ENCODE results near the gene TBC1D8. TPM values are rescaled to one million over a fixed set of nuclear protein-coding genes. Genes with fewer than 3 reads are reported as not detected.
A peak's percentile ranks its signal among the peaks of the same experiment; 100 is the strongest.

Gene TBC1D8
- total and polyA plus RNA-seq, 2 of the 13 experiments (the other 11 are each of a cell fraction or from before 2014, with no cell fraction given) = 45.1 to 95.4 TPM

GRCh38 chr2:101152272-101153076 is 1.3 kb upstream of the TBC1D8 start:
- peak; percentile 95 for FAIRE-seq
- intact Hi-C loops (cut with micrococcal nuclease; ENCODE audit: unreplicated experiment) = loop anchor here (1.0 to 2.0 kb wide), 3 partner anchors 52 to 140 kb away; no protein-coding TSS in a partner anchor
- TF ChIP-seq MTF2 (CRISPR knock-in tag; IDR thresholded peaks at IDR 0.05; ENCODE audit: borderline replicate concordance) (0 out of 2 replicates have a peak, but pooled peaks have one; percentile 22), ZSCAN30 (CRISPR knock-in tag; IDR thresholded peaks at IDR 0.05) (0 out of 2 replicates have a peak, but pooled peaks have one; percentile 40), ZKSCAN8 (CRISPR knock-in tag; IDR thresholded peaks at IDR 0.05; ENCODE audit: borderline replicate concordance) (peak; percentile 68; the same call in 1 of the 2 replicates), SP2 (CRISPR knock-in tag; IDR thresholded peaks at IDR 0.05) (0 out of 2 replicates have a peak, but pooled peaks have one; percentile 24), ZNF362 (CRISPR knock-in tag; IDR thresholded peaks at IDR 0.05; ENCODE audit: borderline replicate concordance) (peak; percentile 50; the same call in 1 of the 2 replicates), DZIP1 (CRISPR knock-in tag; IDR thresholded peaks at IDR 0.05) (no peak), ZNF782 (CRISPR knock-in tag; IDR thresholded peaks at IDR 0.05; ENCODE audit: borderline replicate concordance) (peak; percentile 78; the same call in 1 of the 2 replicates), PRDM10 (CRISPR knock-in tag; IDR thresholded peaks at IDR 0.05; ENCODE audit: low read depth) (peak; percentile 53; the same call in 1 of the 2 replicates), ZNF350 (CRISPR knock-in tag; IDR thresholded peaks at IDR 0.05; ENCODE audit: borderline replicate concordance, low read depth) (peak; percentile 70; the same call in 1 of the 2 replicates), ATF2 (CRISPR knock-in tag; IDR thresholded peaks at IDR 0.05) (no peak)

More at GRCh38 chr2:101152272-101153076, 1.3 kb upstream of the TBC1D8 start:
- Histone ChIP-seq H3K9me3 (ENCODE audit: low read length) (no peaks in the 10 kb centered on the region), H3K4me3 (replicated peaks in 1 of 3; ENCODE audit: insufficient read depth in 1 of 3, low read depth in 2 of 3, low read length in 3 of 3) (peak overlapping the region; percentile 67 to 74 (median 68)), H3K4me1 (ENCODE audit: insufficient read depth, low read length) (peaks cover 50% of the 10 kb centered on the region), H3K27ac (ENCODE audit: extremely low read length, insufficient read depth, low read length) (peak overlapping the region; percentile 33), H3K4me2 (ENCODE audit: low read depth, low read length) (peak overlapping the region; percentile 86), H3K27me3 (ENCODE audit: control insufficient read depth in 1 of 2, insufficient read depth in 2 of 2, low read length in 2 of 2) (no peaks in the 10 kb centered on the region; a peak in 1 of 5 replicates), H4K20me1 (ENCODE audit: insufficient read depth, low read length) (peaks cover 21% of the 10 kb centered on the region; the same call in 1 of the 2 replicates), H2AFZ (ENCODE audit: low read length) (peak overlapping the region; percentile 75), H3K36me3 (replicated peaks in 1 of 2; ENCODE audit: control insufficient read depth in 1 of 2, insufficient read depth in 2 of 2, low read length in 2 of 2) (no peaks in the 10 kb centered on the region; a peak in 1 of 5 replicates), H3K79me2 (ENCODE audit: insufficient read depth, low read length) (peaks cover 34% of the 10 kb centered on the region), H3K9ac (ENCODE audit: insufficient read depth, low read depth, low read length) (peak overlapping the region; percentile 50; the same call in 1 of the 2 replicates)
- ATAC-seq = peak; percentile 59
- BruUV-seq (replicated peaks) = no TSS peak
- in situ Hi-C loops (cut with HindIII; ENCODE audit: extremely low pct_ligation_motif_present, low pct_unique_long_range_greater_than_20kb) = loop anchor here (5.0 to 25.0 kb wide), 2 partner anchors 115 to 565 kb away; no protein-coding TSS in a partner anchor
- under 1% methylated on average over 21 of the region's 21 CpGs for WGBS (ENCODE audit: low lambda C conversion rate)
- ChIA-PET POLR2A (interaction anchor here (1.1 to 6.4 kb wide), 11 partner anchors 28 to 149 kb away, joined by 3 to 54 read pairs (median 15); partner anchors contain the start of gene RPL31), CTCF (ENCODE audit: low intra/inter-chr PET ratio, low total read pairs) (interaction anchor here (1.2 to 5.8 kb wide), 4 partner anchors 36 to 139 kb away, joined by 3 to 93 read pairs (median 28); no protein-coding TSS in a partner anchor)
- DNase-seq (ENCODE audit: low spot score) = peak; percentile 85

Measured in HepG2 (cell line).